Inflammatory macrophage (primary cell): ENCODE results near the gene NEK7.
A peak's percentile ranks its signal among the peaks of the same experiment; 100 is the strongest.

Experiments used
- DNase-seq, 2 donors: peaks; one replicate each; pipeline ENCODE4 v3.0.0-alpha.2; 2020 to 2022

The NEK7 gene

GRCh38 chr1:198360208-198360729 lies 203.5 kb downstream of the NEK7 start:
- no peak for DNase-seq

GRCh38 chr1:198361237-198361767 lies 204.5 kb downstream of the NEK7 start:
- DNase-seq: peak; percentile 26 to 80

GRCh38 chr1:198363625-198364151 lies 206.9 kb downstream of the NEK7 start:
- no peak for DNase-seq

- DNase-seq: no peak
Observed at GRCh38 chr1:198364471-198364870, 207.7 kb downstream of the NEK7 start.

GRCh38 chr1:198367296-198367695 lies 210.5 kb downstream of the NEK7 start:
- DNase-seq: no peak

GRCh38 chr1:198370996-198371395 lies 214.2 kb downstream of the NEK7 start:
- no peak for DNase-seq
